A673 (cell line): Measurements from ENCODE around the gene COG8. TPM values are rescaled to one million over a fixed set of nuclear protein-coding genes. Genes with fewer than 3 reads are reported as not detected.

Experiments
- BruUV-seq: library from RNA; stranded (reverse); fragments of 400-500 nt; replicated peaks from 2 replicates; lab custom pipeline; 2021; lab: Mats Ljungman, UMichigan
- CTCF ChIA-PET: fragments of 300-600 bp; sonication (Branson Sonifier 250); formaldehyde crosslinking; loops from one replicate; lab custom pipeline; 2022; ENCODE audit warnings: antibody characterized with exemption; lab: Charles Lee
- POLR2A ChIA-PET: fragments of 300-600 bp; sonication (Branson Sonifier 250); formaldehyde crosslinking; loops from one replicate; lab custom pipeline; 2022; ENCODE audit warnings: antibody characterized with exemption; ENCODE audit not compliant: low non-redundant PET; lab: Charles Lee
- DNase-seq: peaks from one replicate; pipeline ENCODE4 v3.0.0-alpha.2; 2015; ENCODE audit warnings: low spot score
- H3K27ac ChIP-seq: fragments of 200-600 bp; sonication (generic); 2 replicates; pipeline ENCODE4 v1.5.1; 2016; ENCODE audit warnings: mixed run types, low read depth, mild to moderate bottlenecking, mixed read lengths, antibody characterized with exemption, low read length; ENCODE audit not compliant: poor library complexity, severe bottlenecking
- H3K27me3 ChIP-seq: fragments of 200-600 bp; sonication (generic); replicated peaks from 2 replicates; pipeline ENCODE4 v1.6.1; 2017; ENCODE audit warnings: mixed run types, low read depth, mild to moderate bottlenecking, mixed read lengths, antibody characterized with exemption, low read length; ENCODE audit not compliant: insufficient read depth, poor library complexity
- H3K36me3 ChIP-seq: fragments of 200-600 bp; sonication (generic); 2 replicates; pipeline ENCODE4 v1.6.1; 2016; ENCODE audit warnings: mixed run types, mild to moderate bottlenecking, mixed read lengths, antibody characterized with exemption, low read length; ENCODE audit not compliant: insufficient read depth, poor library complexity, severe bottlenecking
- H3K4me1 ChIP-seq: fragments of 200-600 bp; sonication (generic); 2 replicates; pipeline ENCODE4 v1.6.1; 2017; ENCODE audit warnings: mixed run types, mild to moderate bottlenecking, mixed read lengths, antibody characterized with exemption, low read length; ENCODE audit not compliant: insufficient read depth, poor library complexity, severe bottlenecking
- H3K4me3 ChIP-seq: fragments of 200-600 bp; sonication (generic); 2 replicates; pipeline ENCODE4 v1.5.1; 2016; ENCODE audit warnings: low read depth, mixed run types, mild to moderate bottlenecking, mixed read lengths, low read length; ENCODE audit not compliant: poor library complexity, severe bottlenecking
- H3K9me3 ChIP-seq: fragments of 200-600 bp; sonication (generic); 2 replicates; pipeline ENCODE4 v1.6.1; 2016; ENCODE audit warnings: mixed run types, low read depth, mild to moderate bottlenecking, mixed read lengths, antibody characterized with exemption, low read length; ENCODE audit not compliant: poor library complexity, severe bottlenecking
- EZH2 ChIP-seq: fragments of 200-600 bp; sonication (generic); IDR thresholded peaks from 2 replicates; pipeline ENCODE4 v1.6.1; 2017; ENCODE audit warnings: borderline replicate concordance, low read depth, mild to moderate bottlenecking, mixed read lengths, antibody characterized with exemption, low read length; ENCODE audit not compliant: poor library complexity, severe bottlenecking
- intact Hi-C: fragments of 100-400 bp; cut with micrococcal nuclease; formaldehyde crosslinking; loops from one replicate; pipeline ENCODE4 v1.10.0; 2022; ENCODE audit not compliant: unreplicated experiment
- total RNA-seq: library from RNA; stranded (reverse); gene quantifications from 2 replicates; pipeline ENCODE4 v1.2.3, GENCODE V29; 2021
- TF ChIP-seq, protein P1 (sequence below): fragments of 300-800, 200-600 bp; sonication (generic); conservative IDR thresholded peaks from 2 replicates; pipeline ENCODE4 v1.5.1; 2017; ENCODE audit warnings: low read depth, mild to moderate bottlenecking, antibody characterized with exemption, low read length, moderate library complexity, mixed read lengths

Gene COG8
- total RNA-seq, 1 experiment from 2014 or later, result 47.6 TPM

- intact Hi-C loops, result no loop called here
- POLR2A ChIA-PET, result no interaction called here
- CTCF ChIA-PET, result no interaction called here
- no TSS peak for BruUV-seq
- Histone ChIP-seq H3K36me3 (peaks cover 53% of the 10 kb centered on the region), H3K4me1 (peaks cover 18% of the 10 kb centered on the region), H3K9me3 (no peaks in the 10 kb centered on the region), H3K27me3 (no peaks in the 10 kb centered on the region), H3K4me3 (peak overlapping the region; percentile 69), H3K27ac (no peak overlapping the region)
- DNase-seq, result no peak
- no peak for TF ChIP-seq EZH2
- TF ChIP-seq, protein P1, sequence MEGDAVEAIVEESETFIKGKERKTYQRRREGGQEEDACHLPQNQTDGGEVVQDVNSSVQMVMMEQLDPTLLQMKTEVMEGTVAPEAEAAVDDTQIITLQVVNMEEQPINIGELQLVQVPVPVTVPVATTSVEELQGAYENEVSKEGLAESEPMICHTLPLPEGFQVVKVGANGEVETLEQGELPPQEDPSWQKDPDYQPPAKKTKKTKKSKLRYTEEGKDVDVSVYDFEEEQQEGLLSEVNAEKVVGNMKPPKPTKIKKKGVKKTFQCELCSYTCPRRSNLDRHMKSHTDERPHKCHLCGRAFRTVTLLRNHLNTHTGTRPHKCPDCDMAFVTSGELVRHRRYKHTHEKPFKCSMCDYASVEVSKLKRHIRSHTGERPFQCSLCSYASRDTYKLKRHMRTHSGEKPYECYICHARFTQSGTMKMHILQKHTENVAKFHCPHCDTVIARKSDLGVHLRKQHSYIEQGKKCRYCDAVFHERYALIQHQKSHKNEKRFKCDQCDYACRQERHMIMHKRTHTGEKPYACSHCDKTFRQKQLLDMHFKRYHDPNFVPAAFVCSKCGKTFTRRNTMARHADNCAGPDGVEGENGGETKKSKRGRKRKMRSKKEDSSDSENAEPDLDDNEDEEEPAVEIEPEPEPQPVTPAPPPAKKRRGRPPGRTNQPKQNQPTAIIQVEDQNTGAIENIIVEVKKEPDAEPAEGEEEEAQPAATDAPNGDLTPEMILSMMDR, result no peak
Measured at GRCh38 chr16:69327585-69328310, 11.6 kb downstream of the COG8 start.

DNA sequence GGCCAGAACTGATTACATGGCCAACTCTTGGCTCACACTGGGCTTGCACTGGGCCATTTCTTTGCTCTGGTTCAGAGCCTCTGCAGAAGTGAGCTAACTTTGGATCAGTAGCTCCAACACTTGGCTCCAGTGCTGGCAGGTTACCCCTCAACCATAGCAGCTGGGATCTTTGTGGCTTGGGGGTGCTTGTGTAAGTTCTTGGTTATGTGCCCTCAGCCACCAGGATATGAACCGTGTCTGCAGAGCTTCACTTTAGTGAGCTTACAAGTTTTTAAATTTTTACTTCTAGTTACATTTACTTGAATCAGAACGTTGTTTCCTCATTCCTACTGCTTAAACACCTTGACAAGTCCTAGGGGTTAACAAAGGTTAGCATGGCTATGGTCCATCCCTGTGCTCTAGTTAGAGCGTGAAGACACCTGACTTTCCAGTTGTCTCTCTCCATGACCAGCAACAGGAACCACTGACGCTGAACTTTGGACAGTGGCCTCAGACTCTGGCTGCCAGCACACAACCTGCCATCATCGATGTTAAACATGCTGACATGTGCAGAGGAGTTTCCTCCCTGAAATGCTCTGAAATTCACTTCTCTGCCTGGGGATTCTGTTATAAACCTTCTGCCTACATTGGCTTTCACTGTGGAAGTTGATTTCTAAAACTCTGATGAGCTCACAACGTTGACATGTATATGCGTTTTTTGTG lies 13.0 kb downstream of the COG8 start:
- peak overlapping the region; percentile 24 for H3K27ac ChIP-seq
- ChIA-PET POLR2A (interaction anchor here (0.6 kb wide), 2 partner anchors 795 to 962 kb away, joined by 4 to 7 read pairs; no protein-coding TSS in a partner anchor), CTCF (no interaction called here)
- H3K4me3 ChIP-seq, result no peak overlapping the region
- no peaks in the 10 kb centered on the region for H3K9me3 ChIP-seq
- H3K4me1 ChIP-seq, result peaks cover 18% of the 10 kb centered on the region
- intact Hi-C loops, result no loop called here
- H3K27me3 ChIP-seq, result no peaks in the 10 kb centered on the region
- H3K36me3 ChIP-seq, result peaks cover 58% of the 10 kb centered on the region
- TF ChIP-seq EZH2, result no peak
- TF ChIP-seq, protein P1, result no peak
- BruUV-seq, result TSS peak; percentile 3
- no peak for DNase-seq

DNA sequence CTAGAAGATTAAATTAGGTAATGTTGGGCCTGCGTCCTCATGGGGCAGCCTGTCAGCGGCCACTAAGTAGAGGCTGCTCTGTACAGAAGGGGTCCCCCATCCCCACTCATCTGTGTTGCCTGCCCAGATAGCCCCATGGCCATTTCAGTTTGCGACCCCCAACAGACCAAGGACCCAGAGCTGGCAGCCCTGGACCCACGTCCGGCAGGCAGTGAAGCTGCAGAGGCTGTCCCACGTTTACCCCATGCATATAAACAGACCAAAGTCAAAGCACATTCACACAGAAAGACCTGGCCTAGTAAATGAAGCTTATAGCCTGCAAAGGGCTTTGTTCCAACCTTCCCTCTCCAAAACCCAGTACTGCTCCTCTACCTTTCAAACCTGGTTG lies 13.6 kb downstream of the COG8 start:
- no peak for DNase-seq

More for the DNA sequence above, 13.6 kb downstream of the COG8 start:
- peak overlapping the region; percentile 24 for H3K27ac ChIP-seq
- ChIA-PET CTCF (no interaction called here), POLR2A (interaction anchor here (0.6 kb wide), 2 partner anchors 795 to 962 kb away, joined by 4 to 7 read pairs; no protein-coding TSS in a partner anchor)
- H3K36me3 ChIP-seq, result peaks cover 63% of the 10 kb centered on the region
- intact Hi-C loops, result no loop called here
- BruUV-seq, result no TSS peak
- H3K4me3 ChIP-seq, result no peak overlapping the region
- H3K27me3 ChIP-seq, result no peaks in the 10 kb centered on the region
- no peaks in the 10 kb centered on the region for H3K9me3 ChIP-seq
- TF ChIP-seq EZH2, result no peak
- TF ChIP-seq, protein P1, result no peak
- H3K4me1 ChIP-seq, result peaks cover 18% of the 10 kb centered on the region
